ENCODE results near the gene SCNN1G.
"Not testable (repeated sequence)": the region's sequence is repeated elsewhere in the genome, so short reads cannot be mapped to it uniquely, and the experiment has no call there.

SCNN1G gene

GRCh38 chr16:23206986-23207385 is 24.4 kb downstream of the SCNN1G start:
- DNase-seq: no peak

- no peak for DNase-seq
Observed at GRCh38 chr16:23207485-23207884, 24.9 kb downstream of the SCNN1G start.

DNA sequence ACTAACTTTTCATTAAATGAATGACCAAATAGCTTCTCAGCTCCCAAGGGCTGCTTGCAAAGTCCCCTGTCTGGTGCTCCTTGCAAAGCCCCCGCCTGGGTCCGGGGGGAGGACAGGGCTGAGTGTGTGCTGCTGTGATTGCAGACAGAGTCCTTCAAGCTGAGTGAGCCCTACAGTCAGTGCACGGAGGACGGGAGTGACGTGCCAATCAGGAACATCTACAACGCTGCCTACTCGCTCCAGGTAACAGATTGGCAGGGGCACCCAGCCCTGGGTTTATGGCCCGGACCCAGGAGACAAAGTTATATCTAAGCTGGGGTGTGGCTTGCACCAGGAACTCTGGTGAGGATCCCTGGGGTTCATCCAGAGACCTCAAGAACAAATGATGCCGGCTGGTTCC is 27.1 kb downstream of the SCNN1G start:
- no peak for DNase-seq

- DNase-seq: no peak
Observed at GRCh38 chr16:23213831-23214230, 31.3 kb downstream of the SCNN1G start.

DNA sequence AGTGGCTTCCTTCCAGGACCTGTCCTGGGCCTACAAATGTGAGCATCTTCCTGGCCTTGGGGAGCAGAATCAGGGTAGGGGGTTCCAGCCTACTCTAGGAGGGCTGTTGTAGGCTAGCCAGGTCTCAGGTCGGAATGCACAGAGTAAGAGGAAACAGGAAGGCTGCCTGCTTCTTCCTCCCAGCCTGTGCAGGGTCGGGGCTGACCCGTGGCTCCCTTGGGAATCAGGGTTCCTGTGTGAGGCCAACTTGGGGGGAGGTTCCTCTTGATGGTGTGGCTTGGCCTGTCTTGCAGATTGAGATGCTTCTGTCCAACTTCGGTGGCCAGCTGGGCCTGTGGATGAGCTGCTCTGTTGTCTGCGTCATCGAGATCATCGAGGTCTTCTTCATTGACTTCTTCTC is 32.3 kb downstream of the SCNN1G start:
- DNase-seq: no peak

GRCh38 chr16:23215435-23215834 is 32.9 kb downstream of the SCNN1G start:
- no peak for DNase-seq

DNA sequence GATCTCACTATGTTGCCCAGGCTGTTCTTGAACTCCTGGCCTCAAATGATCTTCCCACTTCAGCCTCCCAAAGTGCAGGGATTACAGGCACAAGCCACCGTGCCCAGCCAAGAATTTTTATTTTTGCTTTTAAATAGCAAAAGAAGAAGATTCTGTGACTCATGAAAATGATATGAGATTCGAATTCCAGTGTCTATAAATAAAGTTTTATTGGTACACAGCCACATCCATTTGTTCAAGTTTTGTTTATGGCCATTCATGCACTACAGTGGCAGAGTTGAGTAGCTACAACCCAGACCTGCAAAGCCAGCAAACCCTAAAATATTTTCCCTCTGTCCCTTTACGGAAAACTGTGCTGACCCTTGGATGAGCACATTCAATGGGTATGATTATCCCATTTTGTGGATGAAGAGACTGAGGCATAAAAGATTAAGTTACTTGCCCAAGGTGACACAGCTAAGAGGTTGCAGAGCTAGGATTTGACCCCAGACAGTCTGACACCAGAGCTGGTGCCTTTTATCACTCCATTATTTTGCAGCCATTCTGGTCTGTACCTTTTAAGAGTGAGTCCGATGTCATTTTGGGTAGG is 34.2 kb downstream of the SCNN1G start:
- DNase-seq: no peak

GRCh38 chr16:23217646-23218045 is 35.1 kb downstream of the SCNN1G start:
- no peak for DNase-seq

- DNase-seq: no peak
Observed at GRCh38 chr16:23222929-23223328, 40.4 kb downstream of the SCNN1G start.

- no peak for DNase-seq
Observed at GRCh38 chr16:23223368-23223767, 40.8 kb downstream of the SCNN1G start.

DNA sequence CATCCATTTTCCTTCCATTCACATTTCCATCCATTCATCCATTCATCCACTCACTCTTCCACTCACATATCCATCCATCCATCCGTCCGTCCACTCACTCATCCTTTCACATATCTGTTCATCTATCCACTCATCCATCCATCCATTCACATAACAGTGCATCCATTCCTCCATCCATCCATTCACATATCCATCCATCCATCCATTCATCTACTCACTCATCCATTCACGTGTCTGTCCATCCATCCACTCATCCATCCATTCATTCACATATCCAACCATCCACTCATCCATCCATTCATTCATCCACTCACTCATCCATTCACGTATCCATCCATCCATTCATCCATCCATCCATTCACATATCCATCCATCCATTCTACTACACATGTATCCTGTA is 42.6 kb downstream of the SCNN1G start:
- no peak for DNase-seq

DNA sequence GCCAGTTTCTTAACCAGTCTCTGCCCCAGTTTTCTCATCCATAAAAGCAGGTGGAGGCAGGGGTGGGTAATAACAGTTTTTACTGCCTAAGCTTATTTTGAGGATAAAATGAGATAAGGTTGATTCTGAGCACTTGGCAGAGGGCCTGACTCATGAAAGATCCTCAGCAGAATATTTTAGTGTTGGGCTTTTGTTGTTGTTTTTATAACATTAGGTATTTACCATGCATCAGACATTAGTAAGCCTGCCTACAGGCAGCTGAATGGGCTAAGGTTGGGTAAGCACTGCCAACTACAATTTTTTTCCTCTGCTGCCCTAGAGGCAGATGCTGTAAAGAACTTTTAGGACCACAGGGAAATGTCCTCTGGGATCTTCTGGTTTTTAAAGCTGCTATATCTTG is 43.1 kb downstream of the SCNN1G start:
- no peak for DNase-seq

DNA sequence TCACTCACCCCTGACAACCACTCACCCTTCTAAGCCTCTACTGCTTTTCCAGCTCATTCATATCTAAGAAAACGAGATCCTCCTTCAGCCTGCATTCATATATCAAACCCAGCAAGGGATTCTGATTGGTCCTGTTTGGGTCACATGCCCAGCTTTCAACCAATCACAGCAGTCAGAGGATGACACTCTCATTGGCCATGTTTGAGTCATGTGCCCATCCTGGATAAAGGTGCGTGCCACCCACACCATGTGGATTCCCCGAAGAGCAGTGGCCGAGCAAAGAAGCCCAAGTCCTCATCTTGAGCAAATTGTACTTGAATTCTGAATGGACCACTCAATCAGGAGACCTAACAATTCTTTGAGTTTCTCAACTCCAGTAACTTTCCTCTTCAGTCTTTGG is 45.0 kb downstream of the SCNN1G start:
- no peak for DNase-seq

DNA sequence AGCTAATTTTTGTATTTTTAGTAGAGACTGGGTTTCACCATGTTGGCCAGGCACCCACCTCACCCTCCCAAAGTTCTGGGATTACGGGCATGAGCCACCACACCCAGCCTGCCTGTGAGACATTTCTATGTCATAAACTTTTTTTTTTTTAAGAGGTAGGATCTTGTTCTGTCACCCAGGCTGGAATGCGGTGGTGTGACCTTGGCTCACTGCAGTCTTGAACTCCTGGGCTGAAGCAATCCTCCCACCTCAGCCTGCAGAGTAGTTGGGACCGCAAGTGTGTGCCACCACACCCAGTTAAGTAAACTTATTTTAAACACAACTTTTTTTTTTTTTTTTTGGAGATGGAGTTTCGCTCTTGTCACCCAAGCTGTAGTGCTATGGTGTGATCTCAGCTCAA is 47.2 kb downstream of the SCNN1G start:
- no peak for DNase-seq

DNA sequence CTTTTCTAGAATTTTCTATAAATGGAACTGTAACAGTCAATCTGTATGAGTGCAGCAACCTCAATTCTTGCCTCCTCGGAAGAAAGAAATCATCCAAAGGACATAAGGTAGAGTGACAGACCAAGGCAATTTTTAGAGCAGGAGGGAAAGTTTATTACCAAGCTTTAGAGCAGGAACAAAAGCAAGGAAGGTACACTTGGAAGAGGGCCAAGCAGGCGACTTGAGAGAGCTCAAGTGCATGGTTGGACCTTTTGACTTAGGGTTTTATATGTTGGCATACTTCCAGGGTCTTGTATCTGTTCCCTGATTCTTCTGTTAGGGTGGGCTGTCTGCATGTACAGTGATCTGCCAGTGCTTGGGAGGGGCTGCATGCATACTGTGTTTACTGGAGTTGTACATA is 50.3 kb downstream of the SCNN1G start:
- DNase-seq: no peak

GRCh38 chr16:23235176-23235575 is 52.6 kb downstream of the SCNN1G start:
- no peak for DNase-seq

DNA sequence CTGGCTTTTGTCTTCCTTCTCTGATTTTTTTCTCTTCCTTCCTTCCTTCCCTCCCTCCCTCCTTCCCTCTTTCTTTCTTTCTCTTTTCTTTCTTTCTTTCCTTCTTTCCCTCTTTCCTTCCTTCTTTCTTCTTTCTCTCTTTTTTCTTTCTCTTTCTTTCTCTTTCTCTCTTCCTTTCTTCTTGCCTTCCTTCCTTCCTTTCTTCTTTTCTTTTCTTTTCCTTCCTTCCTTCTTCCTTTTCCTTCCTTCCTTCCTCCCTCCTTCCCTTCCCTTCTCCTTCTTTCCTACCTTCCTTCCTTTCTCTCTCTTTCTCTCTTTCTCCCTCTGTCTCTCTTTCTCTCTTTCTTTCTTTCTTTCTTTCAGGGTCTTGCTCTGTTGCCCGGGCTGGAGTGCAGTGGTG is 54.4 kb downstream of the SCNN1G start:
- no peak for DNase-seq

- no peak for DNase-seq
Observed at GRCh38 chr16:23240994-23241393, 58.4 kb downstream of the SCNN1G start.

- DNase-seq: no peak
Observed at GRCh38 chr16:23244122-23244521, 61.6 kb downstream of the SCNN1G start.

DNA sequence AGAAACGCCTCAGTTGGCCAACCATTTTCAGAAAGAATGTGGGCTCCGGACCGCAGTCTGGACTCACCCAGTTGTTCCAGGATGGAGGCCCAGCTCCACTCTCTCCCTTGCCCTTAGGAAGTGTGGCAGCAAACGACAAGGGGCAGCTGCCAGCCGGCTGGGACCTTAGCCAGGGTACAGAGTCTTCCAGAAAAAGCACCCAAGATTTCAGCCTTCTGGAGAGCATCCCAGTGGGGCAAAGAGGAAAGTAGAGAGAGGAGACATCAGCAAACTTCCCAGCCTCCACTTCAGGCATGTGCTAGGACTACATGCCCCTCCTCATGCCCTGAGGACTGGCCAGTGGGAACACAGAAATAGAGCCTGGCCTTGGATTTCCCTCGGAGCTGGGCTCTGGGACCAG is 62.7 kb downstream of the SCNN1G start:
- no peak for DNase-seq

- DNase-seq: no peak
Observed at GRCh38 chr16:23248261-23249194, 66.0 kb downstream of the SCNN1G start.

DNA sequence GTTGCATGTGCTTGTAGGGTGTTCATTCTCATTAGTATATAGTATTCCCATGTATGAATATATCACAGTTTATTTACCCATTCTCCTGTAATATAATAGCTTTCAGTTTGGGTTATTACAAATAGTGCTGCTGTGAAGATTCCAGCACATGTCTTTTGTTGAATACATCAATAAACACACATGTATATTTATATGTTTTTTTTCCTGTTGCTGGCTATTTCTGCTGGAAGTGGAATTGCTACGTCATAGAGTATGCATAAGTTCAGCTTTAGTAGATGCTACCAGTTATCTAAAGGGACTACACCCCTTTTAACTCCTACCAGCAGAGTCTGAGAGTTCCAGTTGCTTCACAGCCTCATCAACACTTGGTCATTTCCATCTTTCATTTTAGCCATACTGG is 67.3 kb downstream of the SCNN1G start:
- no peak for DNase-seq

GRCh38 chr16:23252310-23252709 is 69.8 kb downstream of the SCNN1G start:
- no peak for DNase-seq

DNA sequence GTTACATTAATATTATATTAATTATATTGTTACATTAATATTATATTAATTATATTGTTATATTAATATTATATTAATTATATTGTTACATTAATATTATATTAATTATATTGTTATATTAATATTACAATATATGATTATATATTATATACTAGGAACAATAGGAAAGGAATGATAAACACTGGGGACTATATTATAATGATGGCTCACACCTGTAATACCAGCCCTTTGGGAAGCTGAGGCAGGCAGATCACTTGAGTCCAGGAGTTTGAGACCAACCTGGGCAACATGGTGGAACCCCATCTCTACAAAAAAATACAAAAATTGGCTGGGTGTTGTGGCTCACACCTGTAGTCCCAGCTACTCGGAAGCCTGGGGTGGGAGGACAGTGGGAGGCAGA is 71.1 kb downstream of the SCNN1G start:
- not testable (repeated sequence) for DNase-seq

- DNase-seq: no peak
Observed at GRCh38 chr16:23254338-23254737, 71.8 kb downstream of the SCNN1G start.

All from CD4-positive, alpha-beta T cell treated with Interleukin-17A for 4 hours (primary cell).